MM.1S (cell line): ENCODE results near the gene POLR3B.

Experiments used
- CTCF ChIP-seq: fragments of 300-600 bp; sonication (generic); IDR thresholded peaks from 2 replicates; pipeline ENCODE4 v1.5.1; 2016; ENCODE audit warnings: antibody characterized with exemption, low read length, mixed read lengths
- EZH2 ChIP-seq: fragments of 300-600 bp; sonication (generic); optimal IDR thresholded peaks from 2 replicates; pipeline ENCODE3; 2017; ENCODE audit warnings: low read depth, mild to moderate bottlenecking, antibody characterized with exemption, low read length, mixed read lengths

- TF ChIP-seq EZH2 (no peak), CTCF (no peak)
Measured at GRCh38 chr12:106415134-106415533, 57.6 kb downstream of the POLR3B start.
